ENCODE measurements around the gene JPH3. TPM values are rescaled to one million over a fixed set of nuclear protein-coding genes. Genes with fewer than 3 reads are reported as not detected.

The JPH3 gene
- total RNA-seq, 6 experiments from 2014 or later = not detected

DNA sequence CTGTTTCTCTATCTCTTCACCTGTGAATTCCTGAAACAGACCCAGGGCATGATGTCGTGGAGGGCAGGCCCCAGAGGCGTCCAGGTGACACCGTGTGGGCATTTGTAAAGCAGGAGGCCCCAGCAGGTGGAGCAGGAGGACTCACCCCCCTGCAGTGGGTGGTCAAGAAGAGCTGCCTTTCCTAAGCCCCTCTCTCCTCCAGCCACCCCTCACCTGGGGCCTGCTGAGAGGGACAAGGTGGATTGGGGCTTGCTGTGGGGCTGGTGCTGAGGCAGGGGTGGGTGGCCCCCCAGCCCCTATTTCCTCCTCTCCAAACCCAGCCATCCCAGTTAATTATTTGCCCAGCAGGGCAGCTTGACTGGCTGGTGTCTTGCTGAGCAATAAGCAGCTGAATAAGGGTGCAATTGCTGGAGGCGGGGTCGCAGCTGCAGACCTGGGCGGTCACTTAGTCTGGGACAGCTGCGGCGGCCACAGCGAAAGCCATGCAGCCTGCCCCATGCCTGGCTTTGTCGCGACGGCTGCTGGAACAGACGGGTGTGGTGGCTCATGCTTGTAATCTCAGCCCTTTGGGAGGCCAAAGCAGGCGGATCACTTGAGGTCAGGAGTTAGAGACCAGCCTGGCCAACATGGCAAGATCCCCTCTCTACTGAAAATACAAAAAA, 56.4 kb downstream of the JPH3 start:
- Mint-ChIP-seq H3K27me3 (ENCODE audit: insufficient read depth) (peaks cover 54% of the 10 kb centered on the region), H3K9me3 (no peaks in the 10 kb centered on the region), H3K4me3 (no peak overlapping the region), H3K36me3 (ENCODE audit: low read depth) (no peaks in the 10 kb centered on the region), H3K4me1 (ENCODE audit: low read depth) (no peaks in the 10 kb centered on the region), H3K27ac (no peak overlapping the region)
- DNase-seq = no peak
- TF ChIP-seq, protein P1, sequence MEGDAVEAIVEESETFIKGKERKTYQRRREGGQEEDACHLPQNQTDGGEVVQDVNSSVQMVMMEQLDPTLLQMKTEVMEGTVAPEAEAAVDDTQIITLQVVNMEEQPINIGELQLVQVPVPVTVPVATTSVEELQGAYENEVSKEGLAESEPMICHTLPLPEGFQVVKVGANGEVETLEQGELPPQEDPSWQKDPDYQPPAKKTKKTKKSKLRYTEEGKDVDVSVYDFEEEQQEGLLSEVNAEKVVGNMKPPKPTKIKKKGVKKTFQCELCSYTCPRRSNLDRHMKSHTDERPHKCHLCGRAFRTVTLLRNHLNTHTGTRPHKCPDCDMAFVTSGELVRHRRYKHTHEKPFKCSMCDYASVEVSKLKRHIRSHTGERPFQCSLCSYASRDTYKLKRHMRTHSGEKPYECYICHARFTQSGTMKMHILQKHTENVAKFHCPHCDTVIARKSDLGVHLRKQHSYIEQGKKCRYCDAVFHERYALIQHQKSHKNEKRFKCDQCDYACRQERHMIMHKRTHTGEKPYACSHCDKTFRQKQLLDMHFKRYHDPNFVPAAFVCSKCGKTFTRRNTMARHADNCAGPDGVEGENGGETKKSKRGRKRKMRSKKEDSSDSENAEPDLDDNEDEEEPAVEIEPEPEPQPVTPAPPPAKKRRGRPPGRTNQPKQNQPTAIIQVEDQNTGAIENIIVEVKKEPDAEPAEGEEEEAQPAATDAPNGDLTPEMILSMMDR (IDR thresholded peaks at IDR 0.05) = no peak

- H3K27me3 Mint-ChIP-seq (ENCODE audit: insufficient read depth) = peaks cover 34% of the 10 kb centered on the region
- H3K36me3 Mint-ChIP-seq (ENCODE audit: low read depth) = no peaks in the 10 kb centered on the region
- no peak overlapping the region for H3K27ac Mint-ChIP-seq
- TF ChIP-seq, protein P1 (IDR thresholded peaks at IDR 0.05) = no peak; the same call in 1 of the 2 replicates
- peak; percentile 12 for DNase-seq
- H3K9me3 Mint-ChIP-seq = no peaks in the 10 kb centered on the region
- no peaks in the 10 kb centered on the region for H3K4me1 Mint-ChIP-seq (ENCODE audit: low read depth)
- H3K4me3 Mint-ChIP-seq = no peak overlapping the region
These were observed 59.3 kb downstream of the JPH3 start for GRCh38 chr16:87661561-87661960.

GRCh38 chr16:87662254-87663204, 60.2 kb downstream of the JPH3 start:
- DNase-seq = no peak
- TF ChIP-seq, protein P1 (IDR thresholded peaks at IDR 0.05) = peak; percentile 23
- no peaks in the 10 kb centered on the region for H3K36me3 Mint-ChIP-seq (ENCODE audit: low read depth)
- no peak overlapping the region for H3K27ac Mint-ChIP-seq
- H3K4me3 Mint-ChIP-seq = no peak overlapping the region
- H3K27me3 Mint-ChIP-seq (ENCODE audit: insufficient read depth) = peaks cover 26% of the 10 kb centered on the region
- H3K4me1 Mint-ChIP-seq (ENCODE audit: low read depth) = no peaks in the 10 kb centered on the region
- H3K9me3 Mint-ChIP-seq = no peaks in the 10 kb centered on the region

DNA sequence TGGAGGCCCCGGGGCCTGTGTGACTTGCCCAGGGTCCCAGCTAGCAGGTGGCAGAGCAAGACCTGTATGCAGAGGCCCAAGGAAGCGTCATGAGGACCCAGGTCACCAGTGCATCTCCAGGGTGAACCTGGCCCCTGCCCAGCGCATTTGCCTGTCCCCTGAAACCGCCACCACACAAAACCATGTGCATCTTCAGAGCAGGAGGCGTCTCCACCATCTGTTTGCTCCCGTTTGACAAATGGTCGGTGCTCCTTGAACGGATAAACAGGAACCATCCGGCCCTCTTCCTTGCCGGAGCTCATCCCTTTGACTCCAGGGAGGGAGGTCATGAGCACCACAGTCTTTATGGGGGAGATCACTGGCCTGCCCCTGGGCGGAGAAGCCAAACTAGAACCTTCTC, 62.5 kb downstream of the JPH3 start:
- DNase-seq = no peak
- TF ChIP-seq, protein P1 (IDR thresholded peaks at IDR 0.05) = no peak
- Mint-ChIP-seq H3K27me3 (ENCODE audit: insufficient read depth) (peaks cover 43% of the 10 kb centered on the region), H3K36me3 (ENCODE audit: low read depth) (no peaks in the 10 kb centered on the region), H3K27ac (no peak overlapping the region), H3K9me3 (no peaks in the 10 kb centered on the region), H3K4me1 (ENCODE audit: low read depth) (no peaks in the 10 kb centered on the region), H3K4me3 (no peak overlapping the region)

DNA sequence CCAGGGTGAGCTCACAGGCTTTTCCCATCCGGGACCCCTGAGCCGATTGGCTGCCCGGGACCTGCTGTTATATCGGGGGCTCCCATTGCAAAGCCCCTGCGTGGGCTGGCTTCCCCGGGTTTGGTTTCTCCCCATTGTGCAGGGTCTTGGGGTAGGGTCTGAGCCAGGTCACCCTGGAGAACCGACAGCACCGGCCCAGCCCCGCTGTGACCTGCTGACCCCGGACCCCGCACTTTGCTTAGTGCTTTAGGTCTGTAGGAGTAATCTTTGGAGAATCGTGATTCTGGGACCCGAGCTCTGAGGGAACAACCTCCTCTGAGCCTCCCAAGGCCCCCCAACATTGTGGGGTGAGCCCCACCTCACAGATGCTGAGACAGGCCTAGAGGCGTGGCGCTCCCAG, 62.9 kb downstream of the JPH3 start:
- no peak overlapping the region for H3K4me3 Mint-ChIP-seq
- no peak overlapping the region for H3K27ac Mint-ChIP-seq
- TF ChIP-seq, protein P1 (IDR thresholded peaks at IDR 0.05) = no peak

More for the DNA sequence above, 62.9 kb downstream of the JPH3 start:
- DNase-seq = no peak
- Mint-ChIP-seq H3K9me3 (no peaks in the 10 kb centered on the region), H3K36me3 (ENCODE audit: low read depth) (no peaks in the 10 kb centered on the region), H3K4me1 (ENCODE audit: low read depth) (no peaks in the 10 kb centered on the region), H3K27me3 (ENCODE audit: insufficient read depth) (peaks cover 41% of the 10 kb centered on the region)
